HG02610 (cell line): ENCODE data around the gene RGL4.

Experiments
- ATAC-seq: cut with Tn5 transposase; IDR thresholded peaks from one replicate; pipeline ENCODE4 v1.9.1; 2021; ENCODE audit warnings: mild to moderate bottlenecking, moderate library complexity; ENCODE audit not compliant: unreplicated experiment

Gene RGL4

DNA sequence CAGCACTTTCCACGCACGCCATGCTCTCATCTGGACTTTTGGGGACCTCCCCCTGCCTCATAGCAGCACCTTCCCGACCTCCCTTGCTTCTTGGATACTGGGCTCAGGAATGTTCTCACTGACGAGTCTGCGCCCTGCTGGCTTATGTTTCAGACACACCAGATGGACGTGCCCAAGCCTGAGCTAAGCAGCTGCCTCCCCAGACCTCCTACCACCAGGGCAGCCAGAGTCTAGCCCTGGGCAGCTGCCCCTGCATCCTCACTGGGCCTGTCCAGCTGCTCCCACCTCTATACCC is 13.2 kb upstream of the RGL4 start:
- ATAC-seq: no peak

DNA sequence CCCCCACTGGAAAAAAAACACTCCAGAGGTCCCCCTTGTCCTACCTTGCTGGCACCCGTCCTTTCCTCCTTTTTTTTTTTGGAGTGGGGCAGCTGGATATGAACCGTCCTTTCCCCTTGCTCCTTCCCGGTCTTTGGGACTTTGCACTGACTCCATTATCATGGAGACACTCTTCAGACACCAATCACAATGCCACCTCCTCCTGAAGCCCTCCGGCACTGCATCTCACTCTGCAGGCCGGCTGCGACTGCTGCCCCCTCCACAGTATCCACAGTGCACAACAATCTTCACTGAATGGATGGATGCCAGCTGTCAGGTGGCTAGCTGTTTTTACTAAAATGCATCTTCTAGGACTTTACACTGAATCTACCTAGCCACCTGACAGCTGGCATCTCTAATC is 12.7 kb upstream of the RGL4 start:
- ATAC-seq: no peak

DNA sequence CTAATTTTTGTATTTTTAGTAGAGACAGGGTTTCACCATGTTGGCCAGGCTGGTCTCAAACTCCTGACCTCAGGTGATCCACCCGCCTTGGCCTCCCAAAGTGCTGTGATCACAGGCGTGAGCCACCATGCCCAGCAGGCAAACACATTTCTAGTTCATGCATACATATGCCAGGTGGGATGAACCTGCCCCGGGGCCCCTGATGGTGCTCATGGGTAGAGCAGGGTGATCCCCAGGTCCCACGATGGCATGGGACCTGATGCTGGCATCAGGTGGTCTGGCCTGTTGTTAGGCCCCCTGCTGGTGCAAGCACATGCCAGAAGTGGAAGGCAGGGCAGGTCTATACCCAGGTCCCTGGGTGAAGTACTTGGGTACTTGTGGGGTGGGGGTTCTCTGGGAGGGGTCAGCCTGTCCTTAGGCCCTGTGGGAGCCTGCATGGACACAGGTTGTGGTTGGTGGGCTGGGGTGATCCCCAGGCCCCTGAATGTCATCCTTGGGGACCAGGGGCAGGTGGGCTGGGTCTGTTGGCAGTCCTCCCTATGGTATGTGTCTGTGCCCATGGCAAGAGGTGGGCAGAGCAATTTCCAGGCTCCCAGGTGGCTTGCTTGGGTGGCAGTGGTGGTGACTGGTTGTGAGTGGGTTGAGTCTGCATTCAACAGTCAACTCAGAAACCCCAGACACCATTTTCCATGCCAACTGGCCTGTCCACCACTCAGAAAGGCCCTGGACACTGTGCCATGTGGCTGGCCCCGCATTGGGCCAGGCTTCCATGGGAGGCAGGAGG is 9.6 kb upstream of the RGL4 start:
- ATAC-seq: no peak

DNA sequence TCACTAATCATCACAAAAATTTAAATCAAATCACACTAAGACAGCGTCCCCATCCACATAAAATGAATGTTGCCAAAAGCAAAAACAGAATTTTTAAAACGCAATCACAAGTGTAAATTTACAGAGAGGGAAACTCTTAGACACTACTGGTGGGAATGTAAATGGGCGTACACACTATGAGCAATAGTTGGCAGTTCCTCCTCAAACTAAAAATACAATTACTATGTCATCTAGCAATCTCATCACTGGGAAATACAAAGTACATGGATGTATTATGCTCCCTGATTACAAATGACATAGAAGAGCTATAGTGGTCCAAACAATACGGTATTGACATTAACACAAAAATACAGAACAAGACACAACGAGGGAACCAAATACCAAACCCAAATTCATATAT is 8.7 kb upstream of the RGL4 start:
- no peak for ATAC-seq

DNA sequence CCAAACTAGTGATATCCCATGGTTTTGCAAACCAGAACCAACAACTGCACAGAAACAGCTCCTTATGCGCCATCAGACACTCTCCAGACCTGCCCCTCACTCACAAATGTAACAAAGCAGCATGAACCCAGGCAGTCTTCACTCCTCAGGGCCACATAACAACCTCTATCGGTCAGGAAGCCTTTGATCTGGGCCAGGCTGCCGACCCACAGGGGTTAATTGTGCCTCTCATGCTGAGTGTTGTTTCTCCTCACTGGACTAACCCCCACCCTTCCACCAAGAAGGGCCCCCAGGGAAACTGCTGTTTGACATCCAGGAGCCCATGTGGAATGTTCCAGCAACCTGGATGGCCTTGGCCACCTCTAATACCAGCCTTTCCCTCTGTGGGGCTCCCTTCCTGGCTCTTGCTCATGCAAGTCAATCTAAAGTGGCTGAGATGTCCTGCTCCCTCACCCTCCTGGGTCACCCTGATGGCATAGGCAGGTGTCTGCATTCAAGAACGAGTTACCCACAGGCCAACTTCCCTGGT is 7.9 kb upstream of the RGL4 start:
- ATAC-seq: no peak

DNA sequence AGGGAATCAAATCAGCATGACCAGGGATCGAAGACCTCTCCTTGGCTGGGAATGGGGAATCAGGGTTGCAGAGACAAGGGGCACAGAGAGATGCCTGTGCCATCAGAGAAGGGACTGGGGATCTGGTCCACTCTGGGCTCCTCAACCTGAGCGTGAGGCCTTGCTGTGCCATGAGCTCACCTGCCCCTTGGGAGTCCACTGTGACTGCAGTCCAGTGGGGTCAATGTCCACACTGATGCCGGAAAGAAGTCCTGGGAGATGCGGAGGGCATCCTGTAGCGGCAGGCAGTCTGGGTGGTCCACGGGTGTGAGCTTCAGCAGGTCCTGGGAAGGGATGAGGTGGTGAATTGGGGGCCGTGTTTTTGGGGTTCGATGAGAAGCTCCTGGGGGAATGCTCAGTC is 7.3 kb upstream of the RGL4 start:
- ATAC-seq: no peak

DNA sequence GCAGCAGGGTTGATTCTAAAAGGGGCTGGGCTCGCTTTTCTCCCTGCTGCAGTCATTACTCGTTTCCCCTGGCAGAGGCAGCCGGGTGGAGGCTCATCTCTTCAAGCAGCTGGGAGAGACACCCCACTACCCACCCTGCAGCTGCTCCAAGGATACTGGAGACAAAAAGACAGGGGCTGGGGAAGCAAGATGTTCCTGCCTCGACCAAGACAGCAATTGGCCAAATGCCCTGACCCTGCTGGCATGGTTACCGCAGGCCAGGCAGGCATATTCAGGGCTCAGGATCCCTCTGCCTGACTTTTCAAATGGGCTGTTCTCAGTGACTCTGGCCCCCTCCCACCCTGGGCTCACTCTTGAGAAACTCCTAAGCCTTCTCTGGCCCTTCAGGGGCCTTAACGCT is 6.8 kb upstream of the RGL4 start:
- ATAC-seq: no peak

DNA sequence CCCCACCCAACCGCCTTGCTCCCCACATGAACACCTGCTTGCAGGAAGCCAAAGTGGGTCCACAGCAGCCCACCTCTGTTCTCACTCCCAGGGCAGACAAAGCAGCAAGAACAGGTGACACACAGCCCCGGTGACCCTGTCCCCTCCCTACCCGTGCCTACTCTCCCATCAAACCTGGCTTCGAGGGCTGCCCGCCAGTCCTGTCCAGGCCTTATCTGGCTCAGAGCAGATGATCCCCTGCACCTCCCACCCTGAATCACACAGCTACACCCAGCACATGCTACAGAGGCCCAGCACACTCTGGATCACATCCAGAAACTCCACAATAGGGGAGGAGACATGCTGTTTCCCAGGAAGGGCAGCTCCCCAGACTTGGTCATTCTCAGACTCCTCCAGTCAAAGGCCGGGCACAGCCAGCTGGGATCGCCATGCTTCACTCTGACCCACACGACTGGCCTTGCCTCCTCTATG is 6.2 kb upstream of the RGL4 start:
- no peak for ATAC-seq

DNA sequence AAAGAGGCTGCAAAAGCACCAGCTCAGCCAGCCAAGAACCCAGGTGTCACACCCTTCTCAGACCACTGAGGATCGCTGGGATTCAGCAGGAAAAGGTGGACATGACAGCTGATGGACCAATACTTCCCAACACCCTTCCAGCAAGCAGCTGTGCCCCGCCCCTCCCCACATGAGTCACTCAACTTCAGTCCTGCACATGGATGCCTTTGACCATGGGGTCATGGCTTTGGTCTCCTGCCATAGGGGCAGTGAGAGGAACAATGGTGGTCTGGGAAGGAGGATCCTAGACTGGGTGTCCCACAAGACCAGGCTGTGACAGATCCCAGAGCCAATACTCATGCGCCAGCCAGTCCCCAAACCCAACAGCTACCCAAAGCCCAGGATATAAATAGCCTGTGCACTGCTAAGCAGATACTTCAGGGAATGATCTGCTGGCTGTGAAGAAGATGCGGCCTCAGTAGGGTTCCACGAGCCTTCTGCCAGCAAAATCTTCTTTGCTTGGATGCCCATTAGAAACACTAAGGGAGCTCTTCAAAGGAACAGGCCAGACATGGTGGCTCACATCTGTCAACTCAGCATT is 5.5 kb upstream of the RGL4 start:
- ATAC-seq: no peak

DNA sequence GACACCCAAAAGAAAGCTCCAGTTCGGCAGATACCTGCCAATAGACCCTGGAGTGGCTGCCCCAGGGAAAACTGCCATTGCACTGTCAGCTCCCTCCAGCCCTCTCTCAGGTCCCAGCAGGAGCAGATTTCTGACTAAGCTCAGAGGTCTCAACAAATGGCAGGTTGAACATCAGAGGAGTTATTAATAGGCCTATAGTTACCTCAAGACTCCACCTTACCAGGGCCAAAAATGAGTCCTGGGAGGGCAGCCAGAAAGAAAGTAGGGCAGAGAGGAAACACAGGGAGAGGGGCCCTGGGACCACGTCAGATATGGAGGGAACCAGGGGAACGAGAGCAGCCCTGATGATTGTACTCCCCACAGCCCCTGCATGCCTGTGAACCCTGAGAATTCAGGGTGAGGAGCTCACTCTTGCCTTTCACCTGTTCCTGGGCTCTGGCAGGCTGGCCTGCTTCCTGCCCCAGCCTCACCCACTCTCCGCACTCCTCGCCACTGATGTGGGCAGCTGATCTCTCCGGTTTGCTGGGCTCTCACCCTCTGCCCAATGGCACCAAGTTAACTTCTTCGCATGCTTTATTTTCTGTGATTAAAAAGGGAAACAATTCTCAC is 4.3 kb upstream of the RGL4 start:
- ATAC-seq: no peak

DNA sequence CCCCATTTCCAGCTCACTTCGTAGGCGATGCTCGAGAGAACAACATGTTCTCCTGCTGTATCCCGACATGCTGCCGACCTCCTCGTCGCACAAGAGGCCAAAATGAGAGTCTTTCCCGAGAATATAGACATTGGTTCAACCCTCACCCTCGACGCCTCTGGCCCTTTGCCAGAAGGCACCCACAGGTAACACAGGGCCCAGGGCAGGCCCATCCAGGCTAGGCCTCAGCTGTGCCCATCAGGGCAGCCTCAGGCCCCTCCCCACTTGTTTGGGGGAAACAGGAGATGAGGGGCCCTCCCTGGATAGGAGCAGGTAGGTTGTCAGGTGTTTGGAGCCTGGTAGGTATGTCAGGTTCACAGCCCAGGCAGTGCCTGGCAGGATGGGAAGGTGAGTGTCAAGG is 2.7 kb upstream of the RGL4 start:
- no peak for ATAC-seq

DNA sequence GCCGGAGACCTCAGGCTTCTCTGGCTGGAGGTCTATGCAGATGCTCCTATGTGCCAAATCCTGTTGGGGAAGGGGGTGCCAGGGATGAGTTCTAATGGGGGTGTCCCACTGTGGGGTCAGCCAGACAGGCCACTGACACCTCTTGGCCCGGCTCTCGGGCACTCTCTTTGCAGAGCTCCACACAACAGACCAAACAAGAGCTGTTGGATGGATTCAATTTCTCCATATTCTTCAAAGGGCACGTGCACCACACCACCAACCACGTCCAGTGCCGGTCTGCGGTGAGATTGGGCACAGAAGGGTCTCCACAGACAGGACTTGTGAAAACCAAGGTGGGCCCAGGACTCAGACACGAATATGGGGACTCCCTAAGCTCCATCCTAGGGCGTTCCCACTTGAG is 2.2 kb upstream of the RGL4 start:
- no peak for ATAC-seq

DNA sequence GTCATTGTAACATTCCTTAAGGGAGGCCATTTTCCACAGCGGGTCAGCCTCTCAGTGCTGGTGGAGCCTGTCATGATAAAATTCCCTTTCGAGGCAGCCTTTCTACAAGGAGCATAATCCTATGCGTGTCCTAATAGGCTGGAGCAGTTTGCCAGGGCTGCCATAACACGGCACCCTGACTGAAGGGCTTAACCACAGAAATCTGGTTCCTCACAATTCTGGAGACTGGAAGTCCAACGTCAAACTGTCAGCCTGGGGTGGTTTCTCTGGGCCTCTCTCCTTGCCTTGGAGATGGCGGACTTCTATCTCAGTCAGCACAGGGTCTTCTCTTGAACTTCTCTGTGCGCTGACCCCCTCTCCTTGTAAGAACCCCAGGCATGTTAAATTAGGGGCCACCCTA is 1.4 kb upstream of the RGL4 start:
- ATAC-seq: no peak

DNA sequence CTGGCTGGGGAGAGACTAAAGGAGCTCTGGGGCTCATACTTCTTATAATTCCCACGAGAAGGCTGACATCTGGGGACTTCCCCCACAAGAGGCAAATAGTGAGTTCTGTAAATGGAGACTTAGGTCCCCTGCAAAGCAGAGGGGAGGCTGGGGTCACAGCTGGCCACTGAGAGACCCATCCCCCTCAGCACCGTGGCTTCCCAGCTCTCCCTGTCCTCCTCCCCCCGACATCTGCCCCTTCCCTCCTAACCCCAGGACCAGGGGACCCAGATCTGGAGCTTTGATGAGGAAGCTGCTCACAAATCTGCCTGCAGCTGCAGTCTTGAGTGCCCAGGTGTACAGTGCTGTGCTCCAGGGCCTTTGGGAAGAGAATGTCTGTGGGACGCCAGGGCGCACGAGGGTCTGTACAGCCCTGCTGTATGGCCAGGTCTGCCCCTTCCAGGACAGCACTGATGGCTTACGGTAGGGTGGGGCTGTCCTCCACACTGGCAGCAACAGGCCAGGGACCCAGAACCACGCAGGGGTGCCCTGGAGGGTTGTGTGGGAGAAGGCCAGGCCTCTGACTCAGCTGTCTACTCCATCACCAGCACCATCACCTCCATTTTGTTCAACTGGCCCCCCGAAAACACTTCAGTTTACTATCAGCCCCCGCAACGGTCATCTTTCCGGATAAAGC is 1.1 kb downstream of the RGL4 start:
- ATAC-seq: no peak

DNA sequence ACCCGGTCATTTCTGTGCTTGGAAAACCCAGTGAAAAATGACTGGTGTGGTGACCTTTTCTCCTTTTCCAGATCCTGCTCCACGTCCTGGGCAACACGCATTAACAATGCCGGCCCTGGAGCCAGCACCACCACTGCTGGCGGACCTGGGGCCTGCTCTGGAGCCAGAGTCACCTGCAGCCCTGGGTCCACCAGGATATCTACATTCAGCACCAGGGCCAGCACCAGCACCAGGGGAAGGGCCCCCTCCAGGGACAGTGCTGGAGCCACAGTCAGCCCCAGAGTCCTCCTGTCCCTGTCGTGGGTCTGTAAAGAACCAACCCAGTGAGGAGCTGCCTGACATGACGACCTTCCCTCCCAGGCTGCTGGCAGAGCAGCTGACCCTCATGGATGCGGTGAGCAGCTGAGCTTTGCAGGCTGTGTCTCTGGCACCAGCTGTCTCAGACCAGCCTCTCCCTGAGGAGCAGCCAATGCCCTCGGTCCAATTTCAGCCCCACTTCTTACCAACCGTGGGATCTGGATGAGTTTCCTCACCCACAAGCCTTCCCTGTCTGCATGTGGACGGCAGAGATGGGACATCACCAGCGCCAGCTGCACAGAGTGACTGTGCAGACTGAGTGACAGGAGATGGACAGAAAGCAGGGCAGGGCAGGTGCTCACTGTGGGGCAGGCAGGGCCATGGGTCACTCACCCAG is 1.9 kb downstream of the RGL4 start:
- ATAC-seq: no peak

DNA sequence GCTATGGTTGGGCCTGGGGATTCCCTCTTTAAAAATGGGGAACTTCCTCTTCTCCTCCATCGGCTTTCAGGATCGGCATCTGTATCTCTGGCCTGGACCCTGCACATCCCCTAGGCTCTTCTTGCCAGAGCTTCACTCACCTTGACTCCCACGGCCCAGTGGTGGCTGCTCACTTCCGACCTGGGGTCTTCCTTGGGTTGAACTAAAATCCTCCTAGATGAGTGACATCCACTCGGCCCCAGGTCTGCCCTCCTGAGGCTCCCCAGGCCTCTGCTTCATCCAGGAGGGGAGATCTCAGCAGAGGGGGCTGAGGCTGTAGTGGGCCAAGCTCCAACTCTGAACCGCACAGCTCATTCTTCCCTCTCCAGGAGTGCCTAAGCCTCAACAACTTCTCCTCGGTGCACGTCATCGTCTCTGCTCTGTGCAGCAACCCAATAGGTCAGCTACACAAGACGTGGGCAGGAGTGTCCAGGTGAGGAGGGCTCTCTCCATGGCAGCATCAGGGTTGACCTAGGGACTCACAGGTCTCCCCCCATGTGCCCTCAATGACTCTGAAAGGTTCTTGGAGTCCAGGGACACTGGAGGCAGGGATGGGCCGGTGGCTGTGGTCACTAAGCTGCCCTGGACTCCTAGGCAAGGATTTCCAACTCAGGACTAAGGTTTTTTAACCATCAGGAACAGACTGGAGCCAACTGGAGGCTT is 3.3 kb downstream of the RGL4 start:
- no peak for ATAC-seq

DNA sequence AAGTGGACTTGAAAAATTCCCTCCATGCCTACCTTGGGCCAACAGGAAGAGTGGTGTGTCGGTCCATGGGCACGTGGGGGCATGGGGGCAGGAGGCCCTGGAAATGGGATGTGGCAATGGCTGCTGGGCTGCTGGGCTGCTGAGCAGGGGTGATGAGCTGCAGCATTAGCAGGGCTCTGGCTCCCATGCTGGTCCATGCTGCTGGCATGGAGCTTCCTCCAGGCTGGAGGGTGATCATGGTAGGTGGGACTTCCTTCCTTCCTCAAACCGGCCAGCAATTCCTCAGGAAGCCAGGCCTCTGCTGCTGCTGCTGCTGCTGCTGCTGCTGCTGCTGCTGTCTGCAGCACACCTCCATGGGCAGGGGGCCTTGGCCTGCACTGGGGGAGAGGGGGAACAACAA is 4.3 kb downstream of the RGL4 start:
- ATAC-seq: no peak

DNA sequence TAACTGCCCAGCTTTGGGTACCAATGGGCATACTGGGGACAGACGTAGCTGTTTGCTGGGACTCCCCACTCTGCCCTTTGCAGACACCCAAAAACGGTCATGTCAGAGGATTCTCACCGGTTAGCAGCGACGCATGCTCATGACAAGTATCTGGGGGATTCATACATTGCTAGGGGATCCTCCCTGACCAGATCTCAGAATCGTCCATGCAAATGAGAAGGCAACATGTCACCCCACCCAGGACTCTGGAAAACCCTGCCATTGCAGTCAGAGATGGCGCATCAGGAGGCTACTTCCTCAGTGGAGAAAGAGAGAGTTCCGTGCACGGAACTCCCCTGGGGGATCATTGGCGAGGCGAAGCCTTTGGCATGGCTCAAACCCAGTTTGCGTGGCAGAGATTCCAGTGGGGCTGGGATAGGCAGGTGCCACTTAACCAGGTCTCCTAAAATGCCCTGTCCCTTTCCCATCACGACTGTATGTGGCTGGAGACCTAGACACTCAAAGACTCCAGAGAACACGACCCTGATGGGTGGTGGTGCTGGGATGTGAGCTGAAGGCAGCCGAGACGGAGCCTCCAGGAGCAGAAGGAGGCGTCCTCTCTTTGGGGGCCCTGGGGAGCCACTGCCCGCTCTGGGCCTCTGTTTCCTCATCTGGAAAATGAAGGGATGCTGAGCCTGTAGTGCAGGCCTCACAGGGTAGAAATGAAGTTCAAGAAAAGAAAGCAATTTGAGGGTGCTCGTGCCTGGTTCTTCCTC is 4.9 kb downstream of the RGL4 start:
- no peak for ATAC-seq

DNA sequence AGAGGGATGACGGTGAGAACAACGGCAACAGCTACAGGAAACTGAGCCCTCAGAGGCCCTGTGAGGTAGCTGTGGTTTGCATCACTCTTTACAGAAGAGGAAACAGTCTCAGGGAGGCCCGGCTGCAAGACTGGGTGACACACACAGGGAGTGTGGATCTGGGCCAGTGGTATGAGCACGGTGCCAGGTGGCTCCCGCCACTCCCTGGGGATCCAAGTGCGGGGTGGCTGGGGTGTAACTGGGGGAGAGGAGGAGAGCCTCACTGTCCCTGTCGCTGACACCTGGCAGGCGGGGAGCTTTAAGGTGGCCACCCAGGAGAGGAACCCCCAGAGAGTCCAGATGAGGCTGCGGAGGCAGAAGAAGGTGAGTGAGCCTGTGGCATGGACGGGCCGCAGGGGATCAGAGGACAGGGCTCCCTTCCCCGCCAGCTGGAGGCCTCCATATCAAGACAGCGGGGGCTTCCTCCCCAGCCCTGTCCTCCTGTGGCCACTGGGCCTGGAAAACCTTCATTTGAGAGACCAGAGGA is 5.6 kb downstream of the RGL4 start:
- ATAC-seq: peak; percentile 90
